Stimulated activated CD8-positive, alpha-beta memory T cell treated with anti-CD3 and anti-CD28 coated beads, Interleukin-2, amount 100 ng/mL, for 1 hour (primary cell): Measurements from ENCODE around the gene LYL1.
A peak's percentile ranks its signal among the peaks of the same experiment; 100 is the strongest.

Experiments used
- DNase-seq, 2 donors: peaks; one replicate each; pipeline ENCODE4 v3.0.0-alpha.2; 2020; ENCODE audit warnings: low read depth in 2 of 2

Gene LYL1

GRCh38 chr19:13073263-13073662 is 29.4 kb downstream of the LYL1 start:
- no peak for DNase-seq

- DNase-seq: no peak
These were observed 30.3 kb downstream of the LYL1 start for GRCh38 chr19:13072188-13072908.

GRCh38 chr19:13071444-13072187 is 31.0 kb downstream of the LYL1 start:
- no peak for DNase-seq

- DNase-seq: no peak
These were observed 32.1 kb downstream of the LYL1 start for GRCh38 chr19:13070425-13071140.

GRCh38 chr19:13069415-13070359 is 33.0 kb downstream of the LYL1 start:
- no peak for DNase-seq

GRCh38 chr19:13068085-13068846 is 34.4 kb downstream of the LYL1 start:
- no peak for DNase-seq

GRCh38 chr19:13066933-13067807 is 35.5 kb downstream of the LYL1 start:
- DNase-seq: no peak

GRCh38 chr19:13066226-13066625 is 36.4 kb downstream of the LYL1 start:
- DNase-seq: no peak

GRCh38 chr19:13064092-13064489 is 38.6 kb downstream of the LYL1 start:
- no peak for DNase-seq

GRCh38 chr19:13063461-13064091 is 39.1 kb downstream of the LYL1 start:
- no peak for DNase-seq

- DNase-seq: no peak
These were observed 40.3 kb downstream of the LYL1 start for GRCh38 chr19:13062317-13062716.

GRCh38 chr19:13060964-13061927 is 41.4 kb downstream of the LYL1 start:
- peak; percentile 59 to 65 for DNase-seq

GRCh38 chr19:13060233-13060963 is 42.3 kb downstream of the LYL1 start:
- DNase-seq: no peak

GRCh38 chr19:13058951-13059660 is 43.6 kb downstream of the LYL1 start:
- no peak for DNase-seq

- DNase-seq: no peak
These were observed 44.9 kb downstream of the LYL1 start for GRCh38 chr19:13057744-13058143.

- DNase-seq: no peak
These were observed 45.5 kb downstream of the LYL1 start for GRCh38 chr19:13057147-13057572.
